ENCODE data around the gene ZNF283. TPM values are rescaled to one million over a fixed set of nuclear protein-coding genes. Genes with fewer than 3 reads are reported as not detected.
A peak's percentile ranks its signal among the peaks of the same experiment; 100 is the strongest.

The ZNF283 gene
- total and polyA plus RNA-seq, 7 donors: 0.79 to 8.7 (median 4.3) TPM

- Histone ChIP-seq H3K9me3 (no peaks in the 10 kb centered on the region), H3K4me3 (no peak overlapping the region), H3K27ac (no peak overlapping the region), H3K4me1 (no peaks in the 10 kb centered on the region), H3K36me3 (ENCODE audit: insufficient read depth in 1 of 2, low read depth in 1 of 2) (no peaks in the 10 kb centered on the region), H3K27me3 (ENCODE audit: insufficient read depth in 3 of 3, low read length in 2 of 3) (peaks cover 0 to 6% (median 3%) of the 10 kb centered on the region in 3 donors)
- WGBS, 3 donors: 64 to 78% (median 73%) methylated on average over 5 of the region's 5 CpGs
- DNase-seq (no peak), ATAC-seq (no peak)
- TF ChIP-seq CTCF (IDR thresholded peaks at IDR 0.05): no peak
- intact Hi-C loops (cut with DNase I): no loop called here
Observed at GRCh38 chr19:43806848-43807247, 20.3 kb upstream of the ZNF283 start.

- no peak overlapping the region for H3K27ac ChIP-seq
- H3K27me3 ChIP-seq (ENCODE audit: insufficient read depth in 3 of 3, low read length in 2 of 3): peaks cover 0 to 6% (median 0%) of the 10 kb centered on the region in 3 donors
- H3K36me3 ChIP-seq (ENCODE audit: insufficient read depth in 1 of 2, low read depth in 1 of 2): no peaks in the 10 kb centered on the region
- H3K9me3 ChIP-seq: no peaks in the 10 kb centered on the region
- no peak for TF ChIP-seq CTCF (IDR thresholded peaks at IDR 0.05)
- no peak overlapping the region for H3K4me3 ChIP-seq
- H3K4me1 ChIP-seq: no peaks in the 10 kb centered on the region
- intact Hi-C loops (cut with DNase I): no loop called here
- ATAC-seq (no peak), DNase-seq (no peak)
Observed at GRCh38 chr19:43807651-43808050, 19.5 kb upstream of the ZNF283 start.

- Histone ChIP-seq H3K36me3 (ENCODE audit: insufficient read depth in 1 of 2, low read depth in 1 of 2) (no peaks in the 10 kb centered on the region), H3K4me1 (no peaks in the 10 kb centered on the region), H3K9me3 (no peaks in the 10 kb centered on the region), H3K4me3 (no peak overlapping the region), H3K27ac (no peak overlapping the region), H3K27me3 (ENCODE audit: insufficient read depth in 3 of 3, low read length in 2 of 3) (peaks cover 0 to 6% (median 0%) of the 10 kb centered on the region in 3 donors)
- DNase-seq: no peak
- 27 to 35% (median 33%) methylated on average over 6 to 8 of the region's 8 CpGs for WGBS, 3 donors
- no peak for ATAC-seq
- peak; percentile 45 for TF ChIP-seq CTCF (IDR thresholded peaks at IDR 0.05)
- intact Hi-C loops (cut with DNase I): no loop called here
Observed at GRCh38 chr19:43809762-43810696, 17.1 kb upstream of the ZNF283 start.

- no peak for TF ChIP-seq CTCF (IDR thresholded peaks at IDR 0.05)
Observed at GRCh38 chr19:43811837-43812236, 15.3 kb upstream of the ZNF283 start.

More at GRCh38 chr19:43811837-43812236, 15.3 kb upstream of the ZNF283 start:
- ATAC-seq (no peak), DNase-seq (no peak)
- Histone ChIP-seq H3K4me3 (no peak overlapping the region), H3K4me1 (no peaks in the 10 kb centered on the region), H3K9me3 (no peaks in the 10 kb centered on the region), H3K27ac (no peak overlapping the region), H3K36me3 (ENCODE audit: insufficient read depth in 1 of 2, low read depth in 1 of 2) (no peaks in the 10 kb centered on the region), H3K27me3 (ENCODE audit: insufficient read depth in 3 of 3, low read length in 2 of 3) (peaks cover 0 to 6% (median 0%) of the 10 kb centered on the region in 3 donors)
- 23 to 32% (median 31%) methylated on average over 1 of the region's 1 CpG for WGBS, 3 donors
- intact Hi-C loops (cut with DNase I): no loop called here

Data from psoas muscle (tissue), 8 donors.